BLaER1 (cell line): ENCODE measurements around the gene PRPF40A.

ENCODE experiments used
- H3K27ac ChIP-seq: shearing (Covaris generic); formaldehyde crosslinking; 2 replicates; pipeline ENCODE4 v1.8.1; 2022
- H3K27me3 ChIP-seq: shearing (Covaris generic); formaldehyde crosslinking; 2 replicates; pipeline ENCODE4 v1.8.1; 2022
- H3K36me3 ChIP-seq: shearing (Covaris generic); formaldehyde crosslinking; 2 replicates; pipeline ENCODE4 v1.8.1; 2022
- H3K4me1 ChIP-seq: shearing (Covaris generic); formaldehyde crosslinking; 2 replicates; pipeline ENCODE4 v1.8.1; 2022
- H3K4me2 ChIP-seq: shearing (Covaris generic); formaldehyde crosslinking; 2 replicates; pipeline ENCODE4 v1.8.1; 2022
- H3K4me3 ChIP-seq: shearing (Covaris generic); formaldehyde crosslinking; 2 replicates; pipeline ENCODE4 v1.8.1; 2022
- H3K9ac ChIP-seq: shearing (Covaris generic); formaldehyde crosslinking; 2 replicates; pipeline ENCODE4 v1.8.1; 2022
- H3K9me3 ChIP-seq: shearing (Covaris generic); formaldehyde crosslinking; 2 replicates; pipeline ENCODE4 v1.8.1; 2022
- H4K20me1 ChIP-seq: shearing (Covaris generic); formaldehyde crosslinking; 2 replicates; pipeline ENCODE4 v1.8.1; 2022
- Cebpa-rat ChIP-seq: shearing (Covaris generic); IDR thresholded peaks from 2 replicates; pipeline ENCODE4 v1.8.1; 2022

The PRPF40A gene

GRCh38 chr2:152718076-152718908 lies 1.0 kb upstream of the PRPF40A start, which contains the start of gene ARL6IP6:
ARL6IP6 (plus strand) TSS chr2:152718620; CDS start chr2:152718625, 5 bp downstream.
- Histone ChIP-seq H4K20me1 (peaks cover 39% of the 10 kb centered on the region), H3K36me3 (peaks cover 46% of the 10 kb centered on the region), H3K27me3 (no peaks in the 10 kb centered on the region), H3K9ac (peak within 1 kb of the TSS; percentile 99), H3K4me3 (peak within 1 kb of the TSS; percentile 89), H3K9me3 (no peaks in the 10 kb centered on the region), H3K4me2 (peak within 1 kb of the TSS; percentile 85), H3K4me1 (peaks cover 45% of the 10 kb centered on the region), H3K27ac (peak within 1 kb of the TSS; percentile 100)
- TF ChIP-seq Cebpa-rat, result no peak

DNA sequence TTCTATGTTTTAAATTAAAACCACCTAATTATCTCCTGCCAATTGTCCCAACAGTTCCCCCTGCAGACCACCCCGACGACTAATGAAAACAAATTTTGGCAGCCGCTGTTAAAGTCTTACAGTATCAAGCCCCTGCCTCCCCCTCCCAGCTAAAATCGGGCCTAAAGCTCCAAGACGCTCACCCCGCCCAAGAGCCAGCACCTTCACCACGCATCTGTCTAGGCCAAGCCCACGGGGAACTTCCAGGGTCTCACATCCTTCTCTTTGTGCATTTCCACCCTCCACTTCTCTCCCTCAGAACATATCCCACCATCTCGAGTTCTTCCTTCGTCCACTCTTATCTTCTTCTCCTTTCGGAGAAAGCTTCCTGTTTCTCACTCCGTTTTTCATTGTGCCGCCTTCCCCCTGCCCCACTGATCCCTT lies 445 bp downstream of the PRPF40A start:
- H3K9me3 ChIP-seq, result no peaks in the 10 kb centered on the region; the same call in 1 of the 2 replicates
- peak overlapping the region; percentile 99 for H3K9ac ChIP-seq
- peaks cover 49% of the 10 kb centered on the region for H3K36me3 ChIP-seq
- peak overlapping the region; percentile 89 for H3K4me3 ChIP-seq
- H3K27me3 ChIP-seq, result no peaks in the 10 kb centered on the region
- peaks cover 54% of the 10 kb centered on the region for H4K20me1 ChIP-seq
- H3K4me1 ChIP-seq, result peaks cover 45% of the 10 kb centered on the region
- H3K4me2 ChIP-seq, result peak overlapping the region; percentile 85
- TF ChIP-seq Cebpa-rat, result no peak
- peak overlapping the region; percentile 100 for H3K27ac ChIP-seq

DNA sequence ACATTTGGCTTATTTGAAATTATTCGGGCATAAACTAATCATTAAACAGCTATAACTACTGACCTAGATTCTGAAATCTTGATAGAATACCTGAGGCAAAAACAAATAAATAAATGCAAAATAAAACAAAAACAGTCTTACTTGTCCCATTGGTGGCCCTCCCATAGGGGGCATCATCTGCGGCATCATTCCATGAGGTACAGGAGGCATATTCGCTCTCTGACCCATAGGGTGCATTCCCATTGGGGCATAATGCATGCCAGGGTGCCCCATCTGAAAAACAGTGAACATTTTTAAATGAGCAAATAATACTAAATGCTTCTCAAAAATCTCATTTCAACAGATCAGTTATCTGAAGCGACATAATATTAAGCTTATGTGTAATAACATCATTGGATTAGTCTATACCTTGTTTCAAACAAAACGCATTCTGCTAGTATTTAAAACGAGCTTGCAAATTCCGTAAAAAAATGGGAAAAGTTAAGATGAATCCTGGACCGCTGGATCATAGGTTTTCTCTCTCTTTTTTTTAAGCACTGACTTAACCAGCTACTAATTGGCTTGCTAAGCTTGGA lies 1.3 kb downstream of the PRPF40A start:
- no peaks in the 10 kb centered on the region; the same call in 1 of the 2 replicates for H3K9me3 ChIP-seq
- TF ChIP-seq Cebpa-rat, result no peak
- no peak overlapping the region for H3K27ac ChIP-seq
- peaks cover 49% of the 10 kb centered on the region for H3K36me3 ChIP-seq
- no peaks in the 10 kb centered on the region for H3K27me3 ChIP-seq
- H3K4me2 ChIP-seq, result peak overlapping the region; percentile 85
- peak overlapping the region; percentile 89 for H3K4me3 ChIP-seq
- peaks cover 62% of the 10 kb centered on the region for H4K20me1 ChIP-seq
- H3K9ac ChIP-seq, result peak overlapping the region; percentile 99
- peaks cover 38% of the 10 kb centered on the region for H3K4me1 ChIP-seq

- H3K9ac ChIP-seq, result no peak overlapping the region
- H3K27me3 ChIP-seq, result no peaks in the 10 kb centered on the region
- no peak for TF ChIP-seq Cebpa-rat
- peaks cover 53% of the 10 kb centered on the region for H3K36me3 ChIP-seq
- peak overlapping the region; percentile 85 for H3K4me2 ChIP-seq
- H4K20me1 ChIP-seq, result peaks cover 70% of the 10 kb centered on the region
- no peak overlapping the region for H3K27ac ChIP-seq
- peaks cover 5% of the 10 kb centered on the region; the same call in 1 of the 2 replicates for H3K9me3 ChIP-seq
- H3K4me3 ChIP-seq, result peak overlapping the region; percentile 89; the same call in 1 of the 2 replicates
- H3K4me1 ChIP-seq, result peaks cover 30% of the 10 kb centered on the region
These were observed 2.1 kb downstream of the PRPF40A start for GRCh38 chr2:152715112-152715511.

- no peak overlapping the region for H3K4me2 ChIP-seq
These were observed 6.5 kb downstream of the PRPF40A start for GRCh38 chr2:152710713-152711112.

GRCh38 chr2:152708742-152709141 lies 8.5 kb downstream of the PRPF40A start:
- no peak for TF ChIP-seq Cebpa-rat
- Histone ChIP-seq H3K9ac (no peak overlapping the region), H3K36me3 (peaks cover 100% of the 10 kb centered on the region), H3K27me3 (no peaks in the 10 kb centered on the region), H4K20me1 (peaks cover 99% of the 10 kb centered on the region), H3K4me1 (no peaks in the 10 kb centered on the region), H3K4me2 (no peak overlapping the region), H3K4me3 (no peak overlapping the region), H3K27ac (no peak overlapping the region), H3K9me3 (peaks cover 67% of the 10 kb centered on the region)

More at GRCh38 chr2:152710713-152711112, 6.5 kb downstream of the PRPF40A start:
- Histone ChIP-seq H3K4me3 (no peak overlapping the region), H3K36me3 (peaks cover 97% of the 10 kb centered on the region), H3K9me3 (peaks cover 48% of the 10 kb centered on the region), H3K27me3 (no peaks in the 10 kb centered on the region), H3K4me1 (peaks cover 15% of the 10 kb centered on the region), H3K9ac (no peak overlapping the region), H4K20me1 (peaks cover 99% of the 10 kb centered on the region), H3K27ac (no peak overlapping the region)
- no peak for TF ChIP-seq Cebpa-rat

DNA sequence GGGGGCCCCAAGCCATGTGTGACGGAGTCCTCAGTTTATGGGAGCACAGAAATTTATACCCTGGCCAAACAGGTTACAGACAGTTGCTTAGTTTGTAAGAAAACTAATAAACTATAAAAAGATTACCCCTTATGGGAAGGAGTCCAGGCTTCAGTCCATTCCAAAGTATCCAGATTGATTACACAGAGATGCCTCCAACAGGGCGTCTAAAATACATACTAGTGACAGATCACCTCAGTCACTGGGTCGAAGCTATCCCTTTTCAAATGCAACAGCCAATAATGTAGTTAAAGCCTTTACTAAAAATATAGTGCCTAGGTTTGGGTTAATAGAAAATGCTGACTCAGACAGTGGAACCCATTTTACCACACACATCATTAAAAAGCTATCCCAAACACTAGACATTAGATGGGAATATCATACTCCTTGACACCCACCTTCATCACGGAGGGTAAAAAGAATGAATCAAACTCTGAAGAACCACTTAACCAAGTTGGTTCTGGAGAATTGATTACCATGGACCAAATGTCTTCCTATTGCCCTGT lies 10.7 kb downstream of the PRPF40A start:
- H4K20me1 ChIP-seq, result peaks cover 99% of the 10 kb centered on the region
- H3K4me1 ChIP-seq, result no peaks in the 10 kb centered on the region
- H3K9ac ChIP-seq, result no peak overlapping the region
- no peak overlapping the region for H3K4me3 ChIP-seq
- peaks cover 89% of the 10 kb centered on the region for H3K9me3 ChIP-seq
- TF ChIP-seq Cebpa-rat, result no peak
- no peak overlapping the region for H3K4me2 ChIP-seq
- no peak overlapping the region for H3K27ac ChIP-seq
- H3K27me3 ChIP-seq, result no peaks in the 10 kb centered on the region
- H3K36me3 ChIP-seq, result peaks cover 100% of the 10 kb centered on the region

GRCh38 chr2:152701198-152701597 lies 16.1 kb downstream of the PRPF40A start:
- Histone ChIP-seq H3K4me3 (no peak overlapping the region), H3K9ac (no peak overlapping the region), H3K27me3 (no peaks in the 10 kb centered on the region), H3K9me3 (peaks cover 57% of the 10 kb centered on the region), H3K27ac (no peak overlapping the region), H4K20me1 (peaks cover 100% of the 10 kb centered on the region), H3K4me1 (no peaks in the 10 kb centered on the region), H3K4me2 (no peak overlapping the region), H3K36me3 (peaks cover 68% of the 10 kb centered on the region)
- TF ChIP-seq Cebpa-rat, result no peak

DNA sequence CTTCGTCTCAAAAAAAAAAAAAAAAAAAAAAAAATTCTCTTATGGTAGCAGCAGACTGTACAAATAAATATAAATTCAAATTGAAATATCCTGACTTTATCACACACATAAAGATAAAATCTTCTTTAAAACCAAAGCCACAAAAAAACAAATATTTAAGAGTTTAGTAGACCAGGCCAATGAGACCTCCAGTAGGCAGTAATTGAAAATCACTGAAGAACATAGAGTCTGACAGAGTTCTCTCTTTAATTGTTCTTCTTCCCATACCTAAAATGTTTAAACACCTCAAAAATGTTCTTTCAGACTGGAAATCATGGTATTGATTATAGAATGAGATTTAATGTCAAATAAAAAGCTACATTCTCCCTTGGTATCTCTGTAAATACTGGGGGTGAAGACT lies 20.8 kb downstream of the PRPF40A start:
- H3K4me2 ChIP-seq, result no peak overlapping the region
- H4K20me1 ChIP-seq, result peaks cover 84% of the 10 kb centered on the region
- peaks cover 44% of the 10 kb centered on the region for H3K36me3 ChIP-seq
- peaks cover 10% of the 10 kb centered on the region for H3K9me3 ChIP-seq
- H3K4me1 ChIP-seq, result peaks cover 21% of the 10 kb centered on the region; the same call in 1 of the 2 replicates
- no peak overlapping the region for H3K27ac ChIP-seq
- no peaks in the 10 kb centered on the region for H3K27me3 ChIP-seq
- H3K4me3 ChIP-seq, result no peak overlapping the region
- H3K9ac ChIP-seq, result no peak overlapping the region
- no peak for TF ChIP-seq Cebpa-rat

DNA sequence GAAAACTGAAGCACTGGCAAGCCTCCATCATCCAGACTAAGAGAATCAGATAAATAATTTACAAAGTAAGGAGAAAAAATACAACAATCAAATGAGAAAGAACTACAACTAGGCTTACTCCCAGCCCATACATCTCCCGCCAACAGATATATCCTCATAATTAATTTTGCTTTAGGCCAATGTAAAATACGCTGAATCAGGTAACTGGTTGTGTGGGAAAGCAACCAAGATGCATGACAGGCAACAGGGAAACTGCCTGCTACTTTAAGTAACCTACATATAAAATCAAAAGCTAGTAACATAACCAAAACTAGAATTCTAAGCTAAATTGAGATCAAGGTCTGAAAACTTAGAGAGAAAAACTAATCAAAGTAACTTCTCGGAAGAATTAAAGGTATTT lies 21.5 kb downstream of the PRPF40A start:
- no peak overlapping the region for H3K9ac ChIP-seq
- H3K4me2 ChIP-seq, result no peak overlapping the region
- H3K27me3 ChIP-seq, result no peaks in the 10 kb centered on the region
- H3K9me3 ChIP-seq, result 0 out of 2 replicates have a peak, but pooled peaks cover 3% of the 10 kb centered on the region
- no peak overlapping the region for H3K27ac ChIP-seq
- peaks cover 81% of the 10 kb centered on the region for H4K20me1 ChIP-seq
- no peak for TF ChIP-seq Cebpa-rat
- H3K4me1 ChIP-seq, result peaks cover 21% of the 10 kb centered on the region; the same call in 1 of the 2 replicates
- no peak overlapping the region for H3K4me3 ChIP-seq
- peaks cover 42% of the 10 kb centered on the region for H3K36me3 ChIP-seq
